ENCODE measurements around the gene FANCD2OS. TPM values are rescaled to one million over a fixed set of nuclear protein-coding genes. Genes with fewer than 3 reads are reported as not detected.
"Not testable (repeated sequence)": the region's sequence is repeated elsewhere in the genome, so short reads cannot be mapped to it uniquely, and the experiment has no call there.

FANCD2OS gene, protein sequence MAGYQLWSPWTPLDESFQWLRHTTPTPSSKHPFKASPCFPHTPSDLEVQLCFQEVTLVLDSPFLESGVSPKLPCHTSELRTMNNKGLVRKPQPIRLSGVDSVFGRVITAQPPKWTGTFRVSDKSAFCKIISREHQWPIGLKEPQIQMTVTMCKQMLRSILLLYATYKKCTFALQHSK
- total RNA-seq (2014; rRNA removed; shearing (Covaris generic)) = not detected in 2 replicates

DNA sequence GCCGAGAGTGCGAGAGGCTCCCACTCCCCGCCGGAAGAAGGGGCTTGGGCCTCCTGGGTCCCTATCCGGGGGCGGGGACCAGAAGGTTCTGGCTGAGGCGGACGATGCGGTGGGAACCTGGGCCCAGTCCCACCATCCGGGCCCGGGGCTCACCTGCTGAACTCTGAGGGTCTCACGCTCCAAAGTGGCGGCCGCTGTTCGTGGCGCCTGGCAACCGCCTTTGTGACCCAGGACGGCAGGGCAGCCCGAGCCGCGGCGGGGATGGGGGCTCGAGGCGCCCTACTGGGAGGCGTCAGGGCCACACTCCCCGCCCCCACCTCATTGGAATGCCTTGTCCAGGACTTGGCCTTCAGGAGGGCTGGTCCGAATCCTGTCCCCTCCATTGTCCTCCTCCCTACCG is at the start of gene FANCD2OS:
FANCD2OS (minus strand) TSS at position 165 of the 400 bp plus-strand sequence. CDS start 3,481 bp downstream, outside the sequence.
- in situ Hi-C loops (cut with HindIII; ENCODE audit: low sequenced_read_pairs) = no loop called here

DNA sequence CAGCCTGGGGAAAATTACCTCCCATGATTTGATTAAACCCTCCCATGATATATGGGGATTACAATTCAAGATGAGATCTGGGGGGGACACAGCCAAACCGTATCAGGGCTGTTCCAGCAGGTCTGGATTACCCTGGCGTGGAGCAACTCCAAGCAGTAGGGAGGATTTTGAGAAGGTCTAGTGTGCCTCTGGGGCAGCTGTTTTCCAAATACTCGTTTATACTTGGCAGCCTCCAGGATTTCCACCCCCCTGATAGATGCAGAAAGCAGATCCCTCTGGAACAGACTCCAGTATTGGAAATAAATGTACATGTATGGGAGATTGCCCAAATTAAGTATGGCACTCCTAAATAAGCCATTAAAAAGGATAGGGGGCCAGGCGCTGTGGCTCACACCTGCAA is 49.0 kb upstream of the FANCD2OS start:
- in situ Hi-C loops (cut with HindIII; ENCODE audit: low sequenced_read_pairs) = no loop called here

More for the DNA sequence above, at the start of gene FANCD2OS:
- DNase-seq (ENCODE audit: low spot score) = no peak

DNA sequence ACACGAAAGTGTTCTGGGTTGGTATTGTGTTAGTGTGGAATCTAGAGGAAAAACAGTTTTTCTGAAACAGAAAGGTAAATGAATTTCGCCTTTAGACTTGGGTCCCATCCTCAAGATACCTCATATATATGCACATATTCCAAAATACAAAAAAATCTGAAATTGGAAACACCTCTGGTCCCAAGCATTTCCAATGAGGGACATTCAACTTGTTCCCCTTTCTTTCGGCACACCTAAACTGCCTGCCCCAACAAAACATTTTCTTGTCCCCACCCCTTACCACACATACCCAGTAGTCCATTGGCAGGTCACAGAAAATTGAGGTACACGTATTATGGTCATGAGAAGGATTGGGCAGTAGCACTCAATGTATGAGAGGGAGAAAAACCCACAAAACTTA is 47.6 kb upstream of the FANCD2OS start:
- in situ Hi-C loops (cut with HindIII; ENCODE audit: low sequenced_read_pairs) = no loop called here
- no peak for DNase-seq (ENCODE audit: low spot score)

More for the DNA sequence above, 49.0 kb upstream of the FANCD2OS start:
- DNase-seq (ENCODE audit: low spot score) = no peak

DNA sequence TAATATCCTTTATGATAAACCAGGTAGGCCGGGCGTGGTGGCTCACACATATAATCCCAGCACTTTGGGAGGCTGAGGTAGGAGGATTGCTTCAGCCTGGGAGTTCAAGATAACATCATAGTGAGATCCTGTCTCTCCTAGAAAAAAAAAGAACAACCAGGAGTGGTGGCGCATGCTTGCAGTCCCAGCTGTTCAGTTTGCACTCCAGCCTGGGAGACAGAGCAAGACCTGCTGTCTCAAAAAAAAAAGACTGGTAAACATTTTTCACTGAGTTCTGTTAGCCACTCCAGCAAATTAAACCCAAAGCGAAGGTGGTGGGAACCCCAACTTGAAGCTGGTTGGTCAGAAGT is 47.0 kb upstream of the FANCD2OS start:
- in situ Hi-C loops (cut with HindIII; ENCODE audit: low sequenced_read_pairs) = no loop called here
- DNase-seq (ENCODE audit: low spot score) = no peak

DNA sequence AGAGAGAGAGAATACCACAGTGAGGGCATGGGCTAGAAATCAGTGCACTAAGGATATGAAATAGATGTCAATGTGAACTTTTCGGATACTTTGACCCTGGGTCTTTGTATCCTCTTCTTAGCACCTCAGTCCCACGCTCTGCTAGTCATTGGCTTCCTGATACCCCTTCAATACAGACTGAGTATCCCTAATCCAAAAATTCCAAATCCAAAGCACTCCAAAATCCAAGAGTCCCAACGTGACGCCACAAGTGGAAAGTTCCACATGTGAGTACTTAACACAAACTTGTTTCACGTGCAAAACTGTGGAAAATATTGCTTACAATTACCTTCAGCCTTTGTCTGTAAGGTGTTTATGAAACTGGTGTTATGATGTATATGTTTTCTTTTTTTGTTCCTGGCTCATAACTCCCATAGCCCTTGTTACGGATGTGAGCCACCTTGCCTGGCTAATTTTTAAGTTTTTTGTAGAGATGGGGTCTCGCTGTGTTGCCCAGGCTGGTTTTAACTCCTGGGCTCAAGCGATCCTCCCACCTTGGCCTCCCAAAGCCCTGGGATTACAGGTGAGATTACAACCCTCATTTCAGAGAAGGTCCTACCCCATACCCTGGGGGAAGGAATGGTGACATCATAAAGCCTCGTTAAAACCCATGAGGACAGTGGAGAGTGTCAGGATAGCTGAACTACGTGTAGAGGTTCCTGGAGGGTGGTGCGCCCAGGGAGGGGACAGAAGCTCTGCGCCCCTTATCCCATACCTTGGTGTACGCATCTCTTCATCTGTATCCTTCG is 46.5 kb upstream of the FANCD2OS start:
- in situ Hi-C loops (cut with HindIII; ENCODE audit: low sequenced_read_pairs) = no loop called here

DNA sequence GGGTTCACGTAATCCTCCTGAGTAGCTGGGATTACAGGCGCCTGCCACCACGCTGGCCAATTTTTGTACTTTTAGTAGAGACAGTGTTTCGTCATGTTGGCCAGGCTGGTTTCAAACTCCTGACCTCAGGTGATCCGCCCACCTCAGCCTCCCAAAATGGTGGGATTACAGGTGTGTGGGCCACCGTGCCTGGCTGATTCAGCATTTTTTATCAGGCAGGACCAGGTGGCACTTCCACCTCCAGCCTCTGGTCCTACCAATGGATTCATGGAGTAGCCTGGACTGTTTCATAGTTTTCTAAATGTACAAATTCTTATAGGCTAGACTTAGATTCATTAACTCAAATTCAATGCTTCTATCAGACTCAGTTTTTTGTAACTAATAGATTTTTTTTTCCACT is 42.9 kb upstream of the FANCD2OS start:
- in situ Hi-C loops (cut with HindIII; ENCODE audit: low sequenced_read_pairs) = no loop called here
- no peak for DNase-seq (ENCODE audit: low spot score)

More for the DNA sequence above, 46.5 kb upstream of the FANCD2OS start:
- no peak for DNase-seq (ENCODE audit: low spot score)

DNA sequence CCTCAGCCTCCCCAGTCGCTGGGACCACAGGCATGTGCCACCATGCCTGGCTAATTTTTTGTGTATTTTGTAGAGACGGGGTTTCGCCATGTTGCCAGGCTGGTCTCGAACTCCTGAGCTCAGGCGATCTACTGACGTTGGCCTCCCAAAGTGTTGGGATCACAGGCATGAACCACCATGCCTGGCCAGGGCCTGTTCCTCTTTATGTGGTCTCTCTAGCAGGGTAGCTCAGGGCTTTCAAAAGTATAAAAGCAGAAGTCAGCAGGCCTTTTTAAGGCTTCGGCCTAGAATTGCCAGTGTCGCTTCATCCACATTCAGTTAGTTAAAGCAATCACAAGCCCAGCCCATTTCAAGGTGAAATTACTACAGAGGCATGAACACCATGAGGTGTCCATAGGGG is 41.2 kb upstream of the FANCD2OS start:
- in situ Hi-C loops (cut with HindIII; ENCODE audit: low sequenced_read_pairs) = no loop called here
- DNase-seq (ENCODE audit: low spot score) = no peak

DNA sequence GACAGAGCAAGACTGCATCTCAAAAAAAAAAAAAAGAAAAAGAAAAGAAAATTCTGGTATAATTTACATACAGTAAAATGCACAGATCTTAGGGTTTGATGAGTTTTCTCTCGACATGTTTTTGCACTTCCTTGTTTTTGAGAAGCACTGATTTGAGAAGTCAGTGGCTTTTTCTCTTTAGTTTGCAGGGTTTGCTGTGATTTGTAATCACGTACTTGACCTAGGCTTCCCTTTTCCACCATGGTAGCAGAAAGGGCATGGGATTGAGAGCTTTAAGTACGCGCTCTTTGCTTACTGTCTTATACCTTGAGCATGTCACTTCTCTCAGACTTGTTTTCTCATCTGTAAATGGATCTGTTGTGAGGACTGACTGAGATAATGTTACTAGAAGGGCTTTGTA is 37.6 kb upstream of the FANCD2OS start:
- in situ Hi-C loops (cut with HindIII; ENCODE audit: low sequenced_read_pairs) = no loop called here
- no peak for DNase-seq (ENCODE audit: low spot score)

DNA sequence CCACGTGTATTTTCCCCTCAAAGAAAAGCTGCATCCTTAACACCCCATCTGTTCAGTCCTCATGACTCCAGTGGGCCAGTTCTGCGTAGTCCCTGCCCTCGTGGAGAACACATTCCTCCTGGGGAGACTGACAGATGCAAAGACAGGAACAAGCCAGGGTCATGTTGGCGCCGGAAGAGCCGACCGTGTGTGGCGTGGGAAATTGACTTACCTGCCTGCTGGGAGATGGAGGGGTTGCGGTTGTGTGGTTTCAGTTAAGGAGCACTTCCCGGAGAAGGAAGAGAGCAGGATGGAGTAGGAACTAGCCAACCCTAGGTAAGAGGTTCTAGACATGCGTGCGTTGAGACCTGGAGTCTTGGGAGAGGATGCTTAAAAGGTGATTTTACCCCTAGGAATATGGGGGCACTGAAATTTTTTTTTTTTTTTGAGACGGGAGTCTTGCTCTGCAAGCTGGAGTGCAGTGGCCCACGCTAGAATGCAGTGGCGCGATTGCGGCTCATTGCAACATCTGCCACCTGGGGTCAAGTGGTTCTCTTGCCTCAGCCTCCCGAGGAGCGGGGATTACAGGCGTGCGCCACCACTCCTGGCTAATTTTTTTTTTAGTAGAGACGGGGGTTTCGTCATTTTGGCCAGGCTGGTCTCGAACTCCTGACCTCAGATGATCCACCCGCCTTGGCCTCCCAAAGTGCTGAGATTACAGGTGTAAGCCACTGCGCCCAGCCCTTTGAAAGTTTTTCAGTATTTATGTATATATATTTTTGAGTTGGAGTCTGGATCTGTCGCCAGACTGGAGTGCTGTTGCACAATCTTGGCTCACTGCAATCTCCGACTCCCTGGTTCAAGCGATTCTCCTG is 34.9 kb upstream of the FANCD2OS start:
- in situ Hi-C loops (cut with HindIII; ENCODE audit: low sequenced_read_pairs) = no loop called here
- DNase-seq (ENCODE audit: low spot score) = peak; percentile 37

DNA sequence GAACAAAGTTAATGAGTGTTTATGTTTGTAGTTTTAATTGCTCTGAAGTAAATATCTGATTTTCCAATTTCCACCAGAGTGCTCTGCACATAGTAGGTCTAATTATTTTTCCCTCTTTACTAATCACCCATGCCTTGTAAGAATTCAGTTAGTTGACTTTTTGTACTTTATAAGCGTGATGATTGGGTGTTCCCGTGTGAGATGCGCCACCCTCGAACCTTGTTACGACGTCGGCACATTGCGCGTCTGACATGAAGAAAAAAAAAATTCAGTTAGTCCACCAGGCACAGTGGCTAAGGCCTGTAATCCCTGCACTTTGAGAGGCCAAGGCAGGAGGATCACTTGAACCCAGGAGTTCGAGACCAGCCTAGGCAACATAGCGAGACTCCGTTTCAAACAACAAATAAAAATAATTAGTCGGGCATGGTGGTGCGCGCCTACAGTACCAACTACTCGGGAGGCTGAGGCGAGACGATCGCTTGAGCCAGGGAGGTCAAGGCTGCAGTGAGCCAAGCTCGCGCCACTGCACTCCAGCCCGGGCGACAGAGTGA is 33.0 kb upstream of the FANCD2OS start:
- in situ Hi-C loops (cut with HindIII; ENCODE audit: low sequenced_read_pairs) = no loop called here
- no peak for DNase-seq (ENCODE audit: low spot score)

DNA sequence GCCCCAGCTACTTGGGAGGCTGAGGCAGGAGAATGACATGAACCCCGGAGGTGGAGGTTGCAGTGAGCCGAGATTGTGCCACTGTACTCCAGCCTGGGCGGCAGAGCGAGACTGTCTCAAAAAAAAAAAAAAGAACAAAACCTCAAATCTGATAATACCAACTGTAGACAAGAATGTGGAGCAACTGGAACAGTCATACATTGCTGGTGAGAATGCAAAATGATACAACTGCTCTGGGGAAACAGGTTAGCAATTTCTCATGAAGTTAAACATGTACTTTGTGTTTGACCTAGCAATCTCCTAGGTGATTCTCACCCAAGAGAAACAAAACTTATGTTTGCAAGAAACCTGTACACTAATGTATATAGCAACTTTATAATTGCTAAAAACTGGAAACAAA is 29.1 kb upstream of the FANCD2OS start:
- DNase-seq (ENCODE audit: low spot score) = no peak
- in situ Hi-C loops (cut with HindIII; ENCODE audit: low sequenced_read_pairs) = no loop called here

DNA sequence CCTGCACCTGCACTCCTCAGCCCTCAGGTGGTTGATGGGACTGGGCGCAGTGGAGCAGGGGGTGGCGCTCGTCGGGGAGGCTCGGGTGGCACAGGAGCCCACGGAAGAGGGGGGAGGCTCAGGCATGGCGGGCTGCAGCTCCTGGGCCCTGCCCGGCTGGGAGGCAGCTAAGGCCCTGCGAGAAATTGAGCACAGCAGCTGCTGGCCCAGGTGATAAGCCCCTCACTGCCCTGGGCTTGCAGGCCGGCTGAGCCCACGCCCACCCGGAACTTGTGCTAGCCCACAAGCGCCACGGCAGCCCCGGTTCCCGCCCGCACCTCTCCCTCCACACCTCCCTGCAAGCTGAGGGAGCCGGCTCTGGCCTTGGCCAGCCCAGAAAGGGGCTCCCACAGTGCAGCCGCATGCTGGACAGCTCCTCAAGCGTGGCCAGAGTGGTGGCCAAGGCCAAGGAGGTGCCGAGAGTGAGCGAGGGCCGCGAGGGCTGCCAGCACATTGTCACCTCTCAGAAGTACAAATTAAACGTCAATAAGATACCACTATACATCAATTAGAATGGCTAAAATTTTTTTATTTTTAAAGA is 28.5 kb upstream of the FANCD2OS start:
- in situ Hi-C loops (cut with HindIII; ENCODE audit: low sequenced_read_pairs) = no loop called here

DNA sequence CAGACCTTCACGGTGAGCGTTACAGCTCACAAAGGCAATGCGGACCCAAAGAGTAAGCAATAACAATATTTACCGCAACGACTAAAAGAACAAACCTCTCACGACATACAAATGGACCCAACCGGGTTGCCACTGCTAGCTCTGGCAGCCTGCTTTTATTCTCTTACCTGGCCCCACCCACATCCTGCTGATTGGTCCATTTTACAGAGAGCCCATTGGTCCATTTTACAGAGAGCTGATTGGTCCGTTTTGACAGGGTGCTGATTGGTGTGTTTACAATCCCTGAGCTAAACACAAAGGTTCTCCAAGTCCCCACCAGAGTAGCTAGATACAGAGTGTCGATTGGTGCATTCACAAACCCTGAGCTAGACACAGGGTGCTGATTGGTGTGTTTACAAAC is 27.8 kb upstream of the FANCD2OS start:
- in situ Hi-C loops (cut with HindIII; ENCODE audit: low sequenced_read_pairs); DNase-seq (ENCODE audit: low spot score): not testable (repeated sequence)

More for the DNA sequence above, 28.5 kb upstream of the FANCD2OS start:
- no peak for DNase-seq (ENCODE audit: low spot score)

DNA sequence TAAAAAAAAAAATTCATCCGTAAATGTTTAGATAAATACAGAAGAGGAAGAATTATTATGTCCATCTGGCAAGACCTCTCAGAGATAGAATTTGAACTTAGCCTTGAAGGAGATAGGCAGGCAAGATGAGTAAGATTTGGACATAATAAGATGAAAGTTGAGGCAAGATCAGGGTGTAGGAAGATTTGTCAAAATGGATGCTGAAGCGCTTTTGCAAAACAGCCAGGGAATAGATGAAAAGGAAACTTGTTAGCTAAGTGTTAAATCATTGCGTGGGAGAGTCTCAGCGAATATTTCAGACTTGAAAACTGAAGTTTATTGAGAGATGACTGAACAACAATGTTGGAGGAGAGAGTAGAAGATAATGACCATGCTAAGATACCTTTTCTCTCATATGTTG is 14.7 kb upstream of the FANCD2OS start:
- no peak for DNase-seq (ENCODE audit: low spot score)
- in situ Hi-C loops (cut with HindIII; ENCODE audit: low sequenced_read_pairs) = no loop called here

DNA sequence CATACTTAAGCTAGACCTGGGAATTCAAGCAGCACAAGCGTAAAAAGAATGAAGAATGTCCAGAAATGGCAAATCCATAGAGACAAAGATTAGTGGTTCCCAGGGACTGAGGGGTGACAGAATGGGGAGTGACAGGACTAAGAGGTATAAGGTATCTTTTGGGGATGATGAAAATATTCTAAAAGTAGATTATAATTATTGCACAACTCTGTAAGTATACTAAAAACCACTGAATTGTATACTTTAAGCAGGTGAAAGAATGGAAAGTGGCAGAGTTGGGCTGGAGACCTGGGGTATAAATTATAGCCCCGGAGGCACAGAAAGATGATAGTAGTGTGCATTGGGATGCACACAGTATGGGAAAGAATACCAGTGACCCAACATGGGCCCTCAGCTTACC is 13.0 kb upstream of the FANCD2OS start:
- DNase-seq (ENCODE audit: low spot score) = no peak
- in situ Hi-C loops (cut with HindIII; ENCODE audit: low sequenced_read_pairs) = no loop called here

DNA sequence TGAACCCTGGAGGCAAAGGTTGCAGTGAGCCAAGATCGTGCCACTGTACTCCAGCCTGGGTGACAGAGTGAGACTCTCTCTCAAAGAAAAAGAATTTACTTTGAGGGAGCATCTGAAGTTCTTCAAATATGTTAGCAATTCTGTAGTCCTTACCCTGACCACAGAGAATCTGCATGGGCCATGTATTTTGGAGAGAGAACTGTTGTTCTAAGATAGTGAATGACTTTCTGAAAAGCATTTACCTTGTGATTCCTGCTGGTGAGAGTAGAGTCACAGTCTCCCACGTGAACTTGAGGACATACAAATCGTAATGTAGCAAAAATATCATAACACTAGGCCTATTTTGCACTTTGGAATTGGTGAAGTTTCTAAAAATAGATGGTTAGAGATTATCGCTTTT is 11.3 kb upstream of the FANCD2OS start:
- in situ Hi-C loops (cut with HindIII; ENCODE audit: low sequenced_read_pairs) = no loop called here
- DNase-seq (ENCODE audit: low spot score) = no peak

DNA sequence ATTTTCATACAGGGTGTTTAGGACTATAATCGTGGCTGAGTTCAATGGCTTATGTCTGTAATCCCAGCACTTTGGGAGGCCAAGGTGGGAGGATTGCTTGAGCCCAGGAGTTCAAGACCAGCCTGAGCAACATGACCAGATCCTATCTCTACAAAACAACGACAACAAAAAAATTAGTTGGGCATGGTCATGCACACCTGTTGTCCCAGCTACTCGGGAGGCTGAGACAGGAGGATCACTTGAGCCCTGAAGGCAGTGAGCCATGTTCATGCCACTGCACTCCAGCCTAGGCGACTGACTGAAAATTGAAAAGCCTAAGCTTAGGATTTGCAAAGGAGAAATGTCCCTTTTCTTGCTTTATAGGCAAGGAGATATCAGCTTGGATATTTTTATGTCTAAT is 8.9 kb upstream of the FANCD2OS start:
- in situ Hi-C loops (cut with HindIII; ENCODE audit: low sequenced_read_pairs) = no loop called here
- no peak for DNase-seq (ENCODE audit: low spot score)

DNA sequence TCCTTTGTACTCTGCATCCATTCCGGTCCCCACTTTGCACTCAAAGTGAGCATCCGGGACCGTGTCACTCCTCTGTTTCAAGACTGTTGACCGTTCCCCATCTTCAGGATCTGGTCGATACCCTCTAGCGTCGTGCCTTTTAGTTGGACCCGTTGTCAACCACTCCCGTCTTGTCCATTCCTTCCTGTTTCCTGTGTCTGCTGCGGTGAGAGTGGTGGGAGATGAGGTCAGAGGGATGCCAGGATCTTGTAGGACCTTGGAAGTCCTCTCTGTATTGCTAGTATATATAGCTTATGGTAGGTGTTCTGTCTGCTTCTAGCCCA is 8.0 kb upstream of the FANCD2OS start:
- DNase-seq (ENCODE audit: low spot score) = no peak

DNA sequence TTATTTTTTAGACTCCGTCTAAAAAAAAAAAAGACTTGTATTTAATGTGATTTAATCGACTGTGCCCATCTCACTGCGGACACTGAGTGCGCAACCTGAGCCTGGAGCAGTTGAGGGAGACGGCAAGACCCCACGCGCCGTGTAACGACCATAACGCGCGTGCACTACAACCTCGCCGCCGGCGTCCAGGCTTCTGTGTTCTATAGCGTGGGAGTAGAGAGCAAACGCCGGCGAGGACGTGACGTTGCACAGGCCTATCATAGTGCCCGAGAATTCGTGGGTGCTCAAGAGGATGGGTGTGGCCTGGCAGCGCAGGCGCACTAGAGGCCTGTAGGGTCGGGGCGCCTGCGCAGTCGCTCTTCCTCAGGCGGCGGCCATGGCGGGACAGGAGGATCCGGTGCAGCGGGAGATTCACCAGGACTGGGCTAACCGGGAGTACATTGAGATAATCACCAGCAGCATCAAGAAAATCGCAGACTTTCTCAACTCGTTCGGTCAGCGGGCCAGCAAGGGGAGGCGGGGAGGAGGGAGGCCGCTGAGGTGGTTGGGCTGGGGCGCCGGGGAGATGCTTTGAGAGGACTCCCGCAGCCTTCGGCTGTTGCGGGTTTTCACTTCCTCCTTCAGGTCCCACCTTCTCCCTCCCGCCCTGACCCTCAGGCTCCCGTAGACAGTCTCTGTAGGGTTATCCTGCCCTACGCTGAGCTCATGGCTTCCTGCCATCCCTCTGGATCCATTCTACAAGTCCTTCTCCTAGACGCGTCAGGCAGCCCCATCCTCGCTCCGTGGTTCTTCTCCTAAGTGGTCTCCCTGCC is 7.5 kb upstream of the FANCD2OS start, which contains the start of gene BRK1:
BRK1 (plus strand) TSS at position 350 of the 812 bp plus-strand sequence; CDS start at position 377, 27 bp downstream.
- in situ Hi-C loops (cut with HindIII; ENCODE audit: low sequenced_read_pairs) = no loop called here
- peak; percentile 97 for DNase-seq (ENCODE audit: low spot score)

More for the DNA sequence above, 8.0 kb upstream of the FANCD2OS start:
- in situ Hi-C loops (cut with HindIII; ENCODE audit: low sequenced_read_pairs) = no loop called here

Data from G401 (cell line).